ENCODE measurements around the gene ELFN1. TPM values are rescaled to one million over a fixed set of nuclear protein-coding genes. Genes with fewer than 3 reads are reported as not detected.

Gene ELFN1
- total RNA-seq, 1 donor: 12.7 TPM

DNA sequence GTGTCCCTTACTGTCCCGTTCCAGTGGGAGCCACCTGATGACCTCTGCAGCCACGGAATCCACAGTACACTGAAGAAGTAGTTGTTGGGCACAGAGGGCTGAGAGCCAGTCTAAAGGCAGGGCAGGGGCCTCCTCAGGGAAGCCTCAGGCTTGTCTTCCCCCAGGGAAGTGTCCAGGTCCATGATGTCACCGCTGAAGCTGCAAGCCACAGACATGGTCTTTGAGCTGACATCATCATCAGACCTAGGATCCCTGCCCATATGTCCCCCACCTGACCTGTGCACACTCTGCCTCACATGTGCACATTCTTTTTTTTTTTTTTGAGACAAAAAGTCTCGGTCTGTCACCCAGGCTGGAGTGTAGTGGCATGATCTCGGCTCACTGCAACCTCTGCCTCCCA, 38.4 kb upstream of the ELFN1 start:
- no peak for DNase-seq (ENCODE audit: insufficient read length, low spot score, missing footprints)
- no peaks in the 10 kb centered on the region for H3K36me3 ChIP-seq (ENCODE audit: insufficient read depth, low read length)
- no peak overlapping the region for H2AFZ ChIP-seq (ENCODE audit: low read length)

DNA sequence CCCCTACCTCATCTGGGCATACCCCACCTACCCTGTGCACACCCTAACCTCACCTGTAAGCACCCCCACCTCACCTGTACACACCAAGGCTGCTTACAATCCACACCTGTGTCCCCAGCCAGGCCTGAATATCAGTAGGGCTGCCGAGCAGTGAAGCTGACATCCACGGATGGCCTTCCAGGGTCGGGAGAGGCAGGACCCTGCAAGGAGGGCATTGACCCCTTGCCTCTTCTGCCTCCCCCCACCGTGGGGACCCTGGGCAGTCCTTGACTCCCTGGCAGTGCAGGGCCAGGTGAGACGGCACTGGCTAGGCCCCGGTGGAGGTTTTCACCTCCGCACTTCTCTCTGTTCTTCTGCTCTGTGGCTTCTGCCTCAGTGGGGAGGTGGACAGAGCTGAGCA, 37.6 kb upstream of the ELFN1 start:
- peak; percentile 41 for DNase-seq (ENCODE audit: insufficient read length, low spot score, missing footprints)

More for the DNA sequence above, 38.4 kb upstream of the ELFN1 start:
- Histone ChIP-seq H3K4me2 (ENCODE audit: insufficient read depth, low read length) (no peak overlapping the region), H4K20me1 (ENCODE audit: insufficient read depth, low read length) (no peaks in the 10 kb centered on the region), H3K4me3 (ENCODE audit: insufficient read depth, low read length) (no peak overlapping the region), H3K27me3 (ENCODE audit: insufficient read depth, low read length) (peaks cover 3% of the 10 kb centered on the region), H3K9me3 (ENCODE audit: low read depth, low read length) (no peaks in the 10 kb centered on the region), H3K27ac (ENCODE audit: low read depth, low read length) (no peak overlapping the region), H3K4me1 (ENCODE audit: insufficient read depth, low read length) (no peaks in the 10 kb centered on the region), H3K79me2 (ENCODE audit: insufficient read depth, low read length) (no peaks in the 10 kb centered on the region)
- TF ChIP-seq, protein P1, sequence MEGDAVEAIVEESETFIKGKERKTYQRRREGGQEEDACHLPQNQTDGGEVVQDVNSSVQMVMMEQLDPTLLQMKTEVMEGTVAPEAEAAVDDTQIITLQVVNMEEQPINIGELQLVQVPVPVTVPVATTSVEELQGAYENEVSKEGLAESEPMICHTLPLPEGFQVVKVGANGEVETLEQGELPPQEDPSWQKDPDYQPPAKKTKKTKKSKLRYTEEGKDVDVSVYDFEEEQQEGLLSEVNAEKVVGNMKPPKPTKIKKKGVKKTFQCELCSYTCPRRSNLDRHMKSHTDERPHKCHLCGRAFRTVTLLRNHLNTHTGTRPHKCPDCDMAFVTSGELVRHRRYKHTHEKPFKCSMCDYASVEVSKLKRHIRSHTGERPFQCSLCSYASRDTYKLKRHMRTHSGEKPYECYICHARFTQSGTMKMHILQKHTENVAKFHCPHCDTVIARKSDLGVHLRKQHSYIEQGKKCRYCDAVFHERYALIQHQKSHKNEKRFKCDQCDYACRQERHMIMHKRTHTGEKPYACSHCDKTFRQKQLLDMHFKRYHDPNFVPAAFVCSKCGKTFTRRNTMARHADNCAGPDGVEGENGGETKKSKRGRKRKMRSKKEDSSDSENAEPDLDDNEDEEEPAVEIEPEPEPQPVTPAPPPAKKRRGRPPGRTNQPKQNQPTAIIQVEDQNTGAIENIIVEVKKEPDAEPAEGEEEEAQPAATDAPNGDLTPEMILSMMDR (IDR thresholded peaks at IDR 0.05; ENCODE audit: extremely low read depth, low read depth, low read length): no peak

DNA sequence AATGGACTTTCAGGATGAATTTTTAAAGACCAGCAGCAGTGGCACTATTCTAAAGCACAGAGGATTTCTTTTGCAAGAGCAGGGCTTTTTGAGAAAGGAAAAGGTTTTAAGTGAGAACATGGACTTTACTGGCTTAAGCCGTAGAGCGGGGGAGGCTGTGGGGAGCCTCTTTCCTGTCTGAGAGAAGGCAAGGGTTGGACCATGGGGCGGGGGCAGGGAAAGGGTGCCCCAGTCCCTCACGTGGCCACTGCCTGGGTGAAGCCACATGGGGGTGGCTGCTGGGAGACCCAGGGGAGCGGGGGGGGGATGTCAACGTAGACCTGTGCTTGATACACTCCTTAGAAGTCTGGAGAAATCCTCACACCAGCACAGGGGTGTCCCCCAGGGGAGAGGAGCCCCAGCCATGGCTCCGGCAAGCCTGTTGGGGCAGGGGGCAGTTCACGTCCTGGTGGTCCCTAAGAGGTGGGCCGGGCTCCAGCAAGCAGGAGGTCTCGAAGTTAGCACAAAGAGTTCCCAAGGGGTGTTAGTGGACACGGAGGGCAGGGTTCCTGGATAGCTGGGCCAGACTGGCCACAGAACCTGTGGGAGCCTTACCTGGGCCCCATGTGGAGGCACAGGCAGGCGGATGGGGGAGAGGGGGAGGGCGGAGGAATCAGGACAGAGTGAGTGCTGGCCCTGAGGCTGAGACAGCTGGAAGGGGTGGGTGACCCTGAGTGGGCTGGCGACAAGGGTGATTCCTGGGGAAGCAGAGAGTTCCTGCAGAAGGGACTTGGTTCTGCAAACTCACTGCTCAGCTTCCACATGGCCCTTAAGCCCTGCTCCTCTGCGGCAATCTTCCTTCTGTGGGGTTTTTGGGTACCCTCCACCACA, 36.9 kb upstream of the ELFN1 start:
- Histone ChIP-seq H3K9me3 (ENCODE audit: low read depth, low read length) (peaks cover 3% of the 10 kb centered on the region), H3K4me1 (ENCODE audit: insufficient read depth, low read length) (no peaks in the 10 kb centered on the region), H3K4me2 (ENCODE audit: insufficient read depth, low read length) (no peak overlapping the region), H3K79me2 (ENCODE audit: insufficient read depth, low read length) (no peaks in the 10 kb centered on the region), H3K27ac (ENCODE audit: low read depth, low read length) (no peak overlapping the region), H3K27me3 (ENCODE audit: insufficient read depth, low read length) (peaks cover 3% of the 10 kb centered on the region), H3K36me3 (ENCODE audit: insufficient read depth, low read length) (no peaks in the 10 kb centered on the region), H2AFZ (ENCODE audit: low read length) (no peak overlapping the region), H4K20me1 (ENCODE audit: insufficient read depth, low read length) (no peaks in the 10 kb centered on the region), H3K4me3 (ENCODE audit: insufficient read depth, low read length) (no peak overlapping the region)
- TF ChIP-seq, protein P1 (IDR thresholded peaks at IDR 0.05; ENCODE audit: extremely low read depth, low read depth, low read length): no peak
- DNase-seq (ENCODE audit: insufficient read length, low spot score, missing footprints): peak; percentile 50

More for the DNA sequence above, 37.6 kb upstream of the ELFN1 start:
- Histone ChIP-seq H3K27me3 (ENCODE audit: insufficient read depth, low read length) (peaks cover 3% of the 10 kb centered on the region), H3K4me2 (ENCODE audit: insufficient read depth, low read length) (no peak overlapping the region), H3K79me2 (ENCODE audit: insufficient read depth, low read length) (no peaks in the 10 kb centered on the region), H4K20me1 (ENCODE audit: insufficient read depth, low read length) (no peaks in the 10 kb centered on the region), H3K4me1 (ENCODE audit: insufficient read depth, low read length) (no peaks in the 10 kb centered on the region), H2AFZ (ENCODE audit: low read length) (no peak overlapping the region), H3K9me3 (ENCODE audit: low read depth, low read length) (peaks cover 3% of the 10 kb centered on the region), H3K27ac (ENCODE audit: low read depth, low read length) (no peak overlapping the region), H3K36me3 (ENCODE audit: insufficient read depth, low read length) (no peaks in the 10 kb centered on the region), H3K4me3 (ENCODE audit: insufficient read depth, low read length) (no peak overlapping the region)
- TF ChIP-seq, protein P1 (IDR thresholded peaks at IDR 0.05; ENCODE audit: extremely low read depth, low read depth, low read length): no peak

DNA sequence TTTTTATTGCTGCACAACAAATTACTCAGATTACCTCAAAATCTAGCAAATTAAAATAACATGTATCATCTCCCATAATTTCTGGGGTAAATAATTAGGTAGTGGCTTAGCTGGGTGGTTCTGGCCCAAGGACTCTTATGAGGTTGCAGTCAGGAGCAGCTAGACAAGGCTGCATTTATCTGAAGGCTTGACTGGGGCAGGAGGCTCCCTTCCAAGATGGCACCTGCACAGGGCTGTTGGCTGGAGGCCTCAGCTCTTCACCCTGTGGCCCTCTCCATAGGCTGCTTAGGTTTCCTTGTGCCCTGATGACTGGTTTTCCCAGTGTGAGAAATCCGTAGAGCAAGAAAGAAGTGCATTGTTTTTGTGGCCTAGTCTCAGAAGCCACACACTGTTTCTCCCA, 34.7 kb upstream of the ELFN1 start:
- Histone ChIP-seq H3K9me3 (ENCODE audit: low read depth, low read length) (peaks cover 3% of the 10 kb centered on the region), H3K4me2 (ENCODE audit: insufficient read depth, low read length) (no peak overlapping the region), H3K27me3 (ENCODE audit: insufficient read depth, low read length) (peaks cover 3% of the 10 kb centered on the region), H3K36me3 (ENCODE audit: insufficient read depth, low read length) (no peaks in the 10 kb centered on the region), H3K79me2 (ENCODE audit: insufficient read depth, low read length) (no peaks in the 10 kb centered on the region), H2AFZ (ENCODE audit: low read length) (no peak overlapping the region), H4K20me1 (ENCODE audit: insufficient read depth, low read length) (no peaks in the 10 kb centered on the region), H3K4me3 (ENCODE audit: insufficient read depth, low read length) (no peak overlapping the region), H3K4me1 (ENCODE audit: insufficient read depth, low read length) (no peaks in the 10 kb centered on the region), H3K27ac (ENCODE audit: low read depth, low read length) (no peak overlapping the region)
- TF ChIP-seq, protein P1 (IDR thresholded peaks at IDR 0.05; ENCODE audit: extremely low read depth, low read depth, low read length): no peak
- DNase-seq (ENCODE audit: insufficient read length, low spot score, missing footprints): no peak

All from osteoblast (primary cell).